Measurements from ENCODE around the gene ADORA2B. TPM values are rescaled to one million over a fixed set of nuclear protein-coding genes. Genes with fewer than 3 reads are reported as not detected.

The ADORA2B gene
- total and polyA plus RNA-seq, 2 of the 8 experiments (the other 6 are each of a cell fraction or from before 2014, with no cell fraction given), result 2.6 to 8.2 TPM

DNA sequence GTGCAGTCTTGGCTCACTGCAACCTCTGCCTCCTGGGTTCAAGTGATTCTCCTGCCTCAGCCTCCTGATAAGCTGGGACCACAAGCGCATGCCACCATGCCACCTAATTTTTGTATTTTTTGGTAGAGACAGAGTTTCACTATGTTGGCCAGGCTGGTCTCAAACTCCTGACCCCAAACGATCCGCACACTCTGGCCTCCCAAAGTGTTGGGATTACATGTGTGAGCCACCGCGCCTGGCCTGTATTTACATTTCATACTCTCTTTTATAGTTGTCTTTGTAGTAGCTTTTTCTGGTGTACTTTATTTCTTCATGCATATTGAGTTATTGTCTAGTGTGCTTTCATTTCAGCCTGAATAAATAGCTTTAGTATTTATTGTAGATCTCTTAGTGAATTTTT is 10.1 kb upstream of the ADORA2B start (continued):
- TF ChIP-seq GABPA (IDR thresholded peaks at IDR 0.05; ENCODE audit: borderline replicate concordance, insufficient read depth, low read length), result no peak
- TF ChIP-seq RAD21 (IDR thresholded peaks at IDR 0.05 in 1 of 2, conservative IDR thresholded peaks at IDR 0.05 in 1 of 2; ENCODE audit: low read depth in 2 of 2, low read length in 2 of 2), result no peak
- TF ChIP-seq GTF2F1 (IDR thresholded peaks at IDR 0.05; ENCODE audit: borderline replicate concordance, low read depth, low read length), result no peak
